Right atrium auricular region (tissue), 2 donors: ENCODE results near the gene RAB36. TPM values are rescaled to one million over a fixed set of nuclear protein-coding genes. Genes with fewer than 3 reads are reported as not detected.

Experiments
- DNase-seq: peaks from one replicate; pipeline ENCODE4 v3.0.0-alpha.2; 2019; ENCODE audit warnings: low spot score
- H3K27ac ChIP-seq, 2 donors: fragments of 200-600 bp; sonication (generic); 1 replicate in 1 of 2; 2 replicates in 1 of 2; pipeline ENCODE4 v1.5.1; 2016 to 2019
- H3K27me3 ChIP-seq, 2 donors: fragments of 200-600 bp; sonication (generic); one replicate each; pipeline versions ENCODE4 v1.5.1 to v1.6.0; 2017 to 2019
- H3K36me3 ChIP-seq: fragments of 200-600 bp; sonication (generic); one replicate; pipeline ENCODE4 v1.5.1; 2016
- H3K4me1 ChIP-seq, 2 donors: fragments of 200-600 bp; sonication (generic); one replicate each; pipeline versions ENCODE4 v1.5.1 to v1.6.0; 2017 to 2019
- H3K4me3 ChIP-seq, 2 donors: fragments of 200-600 bp; sonication (generic); 1 replicate in 1 of 2; 2 replicates in 1 of 2; pipeline ENCODE4 v1.5.1; 2017 to 2019; ENCODE audit warnings: mild to moderate bottlenecking in 1 of 2, moderate library complexity in 1 of 2
- H3K9me3 ChIP-seq, 2 donors: fragments of 200-600 bp; sonication (generic); one replicate each; pipeline ENCODE4 v1.5.1; 2019
- total RNA-seq, 2 donors: library from RNA; depleted of rRNA; stranded (reverse); fragments of >200 nt; gene quantifications; one replicate each; pipeline ENCODE4 v1.1.0, GENCODE V29; 2016
- TF ChIP-seq, protein P1 (sequence below), 2 donors: fragments of 200-600 bp; sonication (generic); IDR thresholded peaks; one replicate each; pipeline ENCODE4 v1.5.1; 2019; ENCODE audit warnings: antibody characterized with exemption in 2 of 2

RAB36 gene
- total RNA-seq, 2 donors from 2014 or later, result 0.59 to 2.0 TPM

DNA sequence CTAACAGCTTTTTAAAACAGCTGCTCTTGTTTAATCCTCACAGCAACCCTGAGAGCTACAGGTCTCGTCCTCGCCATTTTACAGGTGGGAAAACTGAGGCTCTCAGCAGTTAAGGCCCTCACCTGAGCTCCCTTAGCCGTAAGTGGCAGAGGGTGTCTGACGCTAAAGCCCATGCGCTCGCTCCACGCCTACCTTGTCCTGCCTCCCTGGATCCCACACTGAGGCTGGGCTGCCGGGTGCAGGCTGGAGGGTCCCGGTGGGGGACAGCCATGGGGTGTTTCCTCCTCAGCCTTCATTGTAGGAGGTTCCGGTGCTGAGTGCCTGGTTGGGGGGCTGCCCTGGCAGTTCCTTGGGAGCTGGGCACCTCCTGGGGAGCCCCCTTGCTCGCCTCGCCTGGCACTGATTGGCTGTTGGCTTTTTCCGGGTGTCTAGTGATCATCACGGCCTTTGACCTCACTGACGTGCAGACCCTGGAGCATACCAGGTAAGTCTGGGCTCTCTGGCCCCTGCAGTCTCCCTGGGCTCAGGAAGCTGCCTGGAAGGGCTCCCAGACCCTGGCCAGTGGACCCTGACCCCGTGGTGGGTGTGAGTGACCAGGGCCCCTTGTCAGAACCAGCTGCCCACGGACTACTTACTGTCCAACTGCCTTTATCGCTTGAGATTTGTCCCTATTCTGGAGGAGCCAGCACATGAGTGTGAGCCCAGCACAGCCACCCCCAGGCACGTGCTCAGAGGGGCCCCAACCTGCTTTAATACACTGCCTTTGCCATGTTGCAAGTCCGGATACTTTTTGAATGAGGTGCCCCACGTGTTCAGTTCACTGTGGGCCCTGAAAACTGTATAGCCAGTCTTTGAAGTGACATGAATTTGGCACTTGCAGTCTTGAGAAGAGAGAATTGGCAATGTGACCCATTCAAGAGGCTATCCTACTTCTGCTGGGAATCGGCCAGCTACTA is 12.6 kb downstream of the RAB36 start:
- Histone ChIP-seq H3K4me3 (no peak overlapping the region), H3K27ac (no peak overlapping the region), H3K36me3 (no peaks in the 10 kb centered on the region), H3K4me1 (no peaks in the 10 kb centered on the region), H3K9me3 (no peaks in the 10 kb centered on the region), H3K27me3 (no peaks in the 10 kb centered on the region)
- no peak for DNase-seq
- TF ChIP-seq, protein P1, sequence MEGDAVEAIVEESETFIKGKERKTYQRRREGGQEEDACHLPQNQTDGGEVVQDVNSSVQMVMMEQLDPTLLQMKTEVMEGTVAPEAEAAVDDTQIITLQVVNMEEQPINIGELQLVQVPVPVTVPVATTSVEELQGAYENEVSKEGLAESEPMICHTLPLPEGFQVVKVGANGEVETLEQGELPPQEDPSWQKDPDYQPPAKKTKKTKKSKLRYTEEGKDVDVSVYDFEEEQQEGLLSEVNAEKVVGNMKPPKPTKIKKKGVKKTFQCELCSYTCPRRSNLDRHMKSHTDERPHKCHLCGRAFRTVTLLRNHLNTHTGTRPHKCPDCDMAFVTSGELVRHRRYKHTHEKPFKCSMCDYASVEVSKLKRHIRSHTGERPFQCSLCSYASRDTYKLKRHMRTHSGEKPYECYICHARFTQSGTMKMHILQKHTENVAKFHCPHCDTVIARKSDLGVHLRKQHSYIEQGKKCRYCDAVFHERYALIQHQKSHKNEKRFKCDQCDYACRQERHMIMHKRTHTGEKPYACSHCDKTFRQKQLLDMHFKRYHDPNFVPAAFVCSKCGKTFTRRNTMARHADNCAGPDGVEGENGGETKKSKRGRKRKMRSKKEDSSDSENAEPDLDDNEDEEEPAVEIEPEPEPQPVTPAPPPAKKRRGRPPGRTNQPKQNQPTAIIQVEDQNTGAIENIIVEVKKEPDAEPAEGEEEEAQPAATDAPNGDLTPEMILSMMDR (IDR thresholded peaks at IDR 0.05), result no peak

DNA sequence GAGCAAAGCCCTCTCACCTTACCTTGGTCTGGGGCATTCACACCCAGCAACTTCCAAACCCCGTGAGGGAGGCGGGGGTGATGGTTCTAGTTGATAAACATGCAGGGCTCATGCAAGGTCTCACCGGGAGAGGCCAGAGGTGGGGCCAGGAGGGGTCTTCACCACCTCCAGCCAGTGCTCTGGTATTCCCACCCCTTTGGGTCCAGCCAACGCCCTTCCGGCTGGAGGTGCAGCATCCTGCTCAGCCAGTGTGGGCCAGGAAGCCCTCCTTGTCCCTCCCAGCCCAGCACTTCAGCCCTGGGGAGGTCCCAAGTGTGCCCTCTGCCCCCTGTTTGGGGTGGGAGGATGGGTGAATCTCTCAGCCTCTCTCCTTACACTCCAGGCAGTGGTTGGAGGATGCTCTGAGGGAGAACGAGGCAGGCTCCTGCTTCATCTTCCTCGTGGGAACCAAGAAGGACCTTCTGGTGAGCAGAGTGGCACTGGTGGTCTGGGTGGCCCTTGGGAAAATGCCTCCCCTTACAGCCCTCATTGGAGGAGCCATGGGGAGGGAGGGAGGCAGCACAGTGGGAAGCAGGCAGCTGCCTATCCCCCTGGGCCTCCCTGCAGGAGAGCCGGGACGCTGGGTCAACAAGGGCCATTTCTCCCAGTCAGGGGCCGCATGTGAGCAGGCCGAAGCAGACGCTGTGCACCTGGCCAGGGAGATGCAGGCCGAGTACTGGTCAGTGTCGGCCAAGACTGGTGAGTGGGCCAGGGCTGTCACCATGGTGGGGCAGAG is 13.4 kb downstream of the RAB36 start:
- Histone ChIP-seq H3K4me3 (no peak overlapping the region), H3K36me3 (no peaks in the 10 kb centered on the region), H3K27me3 (no peaks in the 10 kb centered on the region), H3K4me1 (no peaks in the 10 kb centered on the region), H3K27ac (no peak overlapping the region), H3K9me3 (no peaks in the 10 kb centered on the region)
- TF ChIP-seq, protein P1 (IDR thresholded peaks at IDR 0.05), result no peak
- DNase-seq, result no peak

DNA sequence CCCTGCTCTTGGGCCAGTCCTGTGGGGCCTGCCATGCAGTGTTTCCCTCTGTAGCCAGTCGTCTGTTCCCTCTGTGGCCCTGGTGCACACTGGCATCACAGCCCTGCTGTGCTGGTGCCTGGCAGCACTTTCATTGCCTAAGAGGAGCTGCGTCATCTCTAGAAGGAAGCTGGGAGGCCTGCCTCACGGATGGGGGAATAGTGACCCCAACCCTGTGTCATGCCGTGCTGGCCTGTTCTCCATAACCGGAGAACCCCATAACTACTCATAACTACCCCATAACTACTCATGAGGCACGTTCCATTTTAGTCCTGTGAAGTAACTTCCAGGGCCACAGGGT is 14.0 kb downstream of the RAB36 start:
- H3K4me3 ChIP-seq, result no peak overlapping the region
- no peaks in the 10 kb centered on the region for H3K36me3 ChIP-seq
- no peak for DNase-seq
- no peaks in the 10 kb centered on the region for H3K9me3 ChIP-seq
- TF ChIP-seq, protein P1 (IDR thresholded peaks at IDR 0.05), result no peak
- H3K4me1 ChIP-seq, result no peaks in the 10 kb centered on the region
- no peaks in the 10 kb centered on the region for H3K27me3 ChIP-seq
- H3K27ac ChIP-seq, result no peak overlapping the region

DNA sequence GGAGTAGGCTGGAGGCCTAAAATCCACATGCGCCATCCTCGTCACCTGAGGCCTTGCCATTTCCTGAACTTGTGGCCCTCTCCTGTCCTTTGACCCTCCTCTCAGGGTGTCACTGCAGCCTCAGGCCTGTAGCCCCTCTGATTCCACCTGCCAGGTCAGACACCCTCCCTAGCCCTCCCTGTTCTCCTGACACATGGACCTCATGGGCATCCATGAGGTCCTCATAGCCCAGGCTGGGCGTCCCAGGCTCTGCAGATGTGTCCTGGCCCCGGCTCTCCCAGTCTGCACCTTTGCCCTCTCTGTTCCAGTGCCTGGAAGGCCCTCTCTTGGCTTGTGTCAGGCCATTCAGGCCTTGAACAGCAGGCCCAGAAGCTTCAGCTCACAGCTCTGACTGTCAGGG is 15.8 kb downstream of the RAB36 start:
- TF ChIP-seq, protein P1 (IDR thresholded peaks at IDR 0.05), result no peak
- no peak for DNase-seq
- no peaks in the 10 kb centered on the region for H3K27me3 ChIP-seq
- no peaks in the 10 kb centered on the region for H3K36me3 ChIP-seq
- H3K27ac ChIP-seq, result no peak overlapping the region
- no peaks in the 10 kb centered on the region for H3K4me1 ChIP-seq
- no peak overlapping the region for H3K4me3 ChIP-seq
- no peaks in the 10 kb centered on the region for H3K9me3 ChIP-seq

DNA sequence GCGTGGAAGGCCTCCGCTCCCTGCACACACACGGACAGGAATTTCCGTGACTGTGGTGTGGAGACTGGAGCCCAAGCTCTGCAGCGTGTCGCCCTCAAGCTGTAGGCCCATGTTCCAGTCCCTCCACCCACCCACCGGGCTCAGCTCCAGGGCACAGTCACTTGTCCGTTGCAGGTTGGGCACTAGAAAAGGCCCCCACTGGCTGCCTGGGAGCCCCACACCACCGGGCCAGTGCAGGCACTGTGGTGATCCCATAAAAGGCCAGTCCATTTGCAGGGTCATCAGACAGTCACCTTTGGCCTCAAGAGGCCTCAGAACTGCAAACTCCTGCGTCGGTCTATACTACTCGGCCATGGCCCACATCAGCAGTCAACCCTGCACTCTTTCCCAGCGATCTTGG is 16.3 kb downstream of the RAB36 start:
- Histone ChIP-seq H3K27ac (no peak overlapping the region), H3K36me3 (no peaks in the 10 kb centered on the region), H3K27me3 (no peaks in the 10 kb centered on the region), H3K4me1 (no peaks in the 10 kb centered on the region), H3K9me3 (no peaks in the 10 kb centered on the region), H3K4me3 (no peak overlapping the region)
- TF ChIP-seq, protein P1 (IDR thresholded peaks at IDR 0.05), result no peak
- no peak for DNase-seq
